CD4-positive, alpha-beta memory T cell (primary cell): ENCODE data around the gene SGPL1. TPM values are rescaled to one million over a fixed set of nuclear protein-coding genes. Genes with fewer than 3 reads are reported as not detected.

Experiments
- CTCF ChIA-PET: fragments of 350-600 bp; sonication (Branson Sonifier 250); formaldehyde crosslinking; loops from one replicate; lab custom pipeline; 2021; ENCODE audit warnings: inconsistent platforms; ENCODE audit not compliant: partially characterized antibody; lab: Charles Lee
- POLR2A ChIA-PET: fragments of 350-600 bp; sonication (Branson Sonifier 250); formaldehyde crosslinking; loops from one replicate; lab custom pipeline; 2021; ENCODE audit not compliant: partially characterized antibody; lab: Charles Lee
- DNase-seq, 5 donors: peaks; one replicate each; pipeline versions ENCODE4 v3.0.0 to v3.0.0-alpha.2; 2020 to 2022; ENCODE audit warnings: mixed read lengths in 1 of 5
- H3K27ac ChIP-seq: one replicate; pipeline ENCODE4 v1.7.0; 2013; ENCODE audit warnings: low read depth, low read length
- H3K27me3 ChIP-seq: 2 replicates; pipeline ENCODE4 v1.7.0; 2013; ENCODE audit warnings: mild to moderate bottlenecking, low read length, moderate library complexity; ENCODE audit not compliant: insufficient read depth
- H3K36me3 ChIP-seq: 2 replicates; pipeline ENCODE4 v1.7.0; 2013; ENCODE audit warnings: mild to moderate bottlenecking, low read length, moderate library complexity; ENCODE audit not compliant: insufficient read depth
- H3K4me1 ChIP-seq: 2 replicates; pipeline ENCODE4 v1.7.0; 2013; ENCODE audit warnings: mild to moderate bottlenecking, low read length, moderate library complexity; ENCODE audit not compliant: insufficient read depth
- H3K4me3 ChIP-seq, 2 donors: one replicate each; pipeline ENCODE4 v1.7.0; 2013; ENCODE audit warnings: low read length in 2 of 2, mild to moderate bottlenecking in 1 of 2
- H3K9me3 ChIP-seq, 2 donors: one replicate each; pipeline ENCODE4 v1.7.0; 2013; ENCODE audit warnings: low read length in 2 of 2, control low read depth in 1 of 2; ENCODE audit not compliant: control insufficient read depth in 1 of 2
- H3K27ac Mint-ChIP-seq, 7 donors: one replicate each; pipeline ENCODE4 v1.8.0; 2020 to 2021; ENCODE audit warnings: mixed read lengths in 7 of 7, mild to moderate bottlenecking in 6 of 7, inconsistent platforms in 3 of 7, moderate library complexity in 3 of 7
- H3K27me3 Mint-ChIP-seq, 2 donors: one replicate each; pipeline ENCODE4 v1.8.0; 2020 to 2021; ENCODE audit warnings: mixed read lengths in 2 of 2
- H3K36me3 Mint-ChIP-seq, 2 donors: one replicate each; pipeline ENCODE4 v1.8.0; 2020 to 2021; ENCODE audit warnings: mixed read lengths in 2 of 2, inconsistent platforms in 1 of 2, mild to moderate bottlenecking in 1 of 2
- H3K4me1 Mint-ChIP-seq, 4 donors: one replicate each; pipeline ENCODE4 v1.8.0; 2020 to 2021; ENCODE audit warnings: mixed read lengths in 4 of 4, mild to moderate bottlenecking in 1 of 4
- H3K4me3 Mint-ChIP-seq, 8 donors: one replicate each; pipeline ENCODE4 v1.8.0; 2020 to 2021; ENCODE audit warnings: mixed read lengths in 8 of 8, mild to moderate bottlenecking in 7 of 8, moderate library complexity in 6 of 8, inconsistent platforms in 3 of 8
- H3K9me3 Mint-ChIP-seq, 8 donors: one replicate each; pipeline ENCODE4 v1.8.0; 2020 to 2021; ENCODE audit warnings: mixed read lengths in 8 of 8, mild to moderate bottlenecking in 5 of 8, inconsistent platforms in 3 of 8, moderate library complexity in 1 of 8
- intact Hi-C: fragments of 100-400 bp; cut with micrococcal nuclease; formaldehyde crosslinking; loops from one replicate; pipeline ENCODE4 v1.15.1; 2023
- polyA plus RNA-seq, 2 donors: library from polyadenylated mRNA; unstranded; fragments of 300-500 nt; fragmentation: Illumina TruSeq; gene quantifications; one replicate each; pipeline ENCODE4 v1.2.3, GENCODE V29; 2021
- total RNA-seq, 2 experiments: library from RNA; stranded (reverse); gene quantifications; one replicate each; pipeline ENCODE4 v1.2.3, GENCODE V29; 2021

The SGPL1 gene
- total and polyA plus RNA-seq, 4 experiments from 2014 or later: 14.3 to 32.2 (median 22.1) TPM

GRCh38 chr10:70804421-70804808, 11.3 kb upstream of the SGPL1 start:
- Mint-ChIP-seq H3K4me3 (no peak overlapping the region), H3K4me1 (no peaks in the 10 kb centered on the region), H3K27me3 (peaks cover 18 to 22% of the 10 kb centered on the region in 2 donors), H3K27ac (no peak overlapping the region), H3K9me3 (peaks cover 0 to 2% (median 0%) of the 10 kb centered on the region in 8 donors), H3K36me3 (no peaks in the 10 kb centered on the region)
- intact Hi-C loops: no loop called here
- CTCF ChIA-PET: interaction anchor here (1.5 kb wide), 1 partner anchor 12 kb away, joined by 3 read pairs; no protein-coding TSS in a partner anchor
- Histone ChIP-seq H3K36me3 (no peaks in the 10 kb centered on the region), H3K27ac (no peak overlapping the region), H3K4me1 (no peaks in the 10 kb centered on the region), H3K27me3 (no peaks in the 10 kb centered on the region), H3K9me3 (no peaks in the 10 kb centered on the region), H3K4me3 (no peak overlapping the region)
- POLR2A ChIA-PET: no interaction called here
- DNase-seq: no peak

GRCh38 chr10:70805619-70806215, 10.0 kb upstream of the SGPL1 start:
- ChIA-PET POLR2A (no interaction called here), CTCF (no interaction called here)
- Mint-ChIP-seq H3K4me3 (no peak overlapping the region), H3K36me3 (no peaks in the 10 kb centered on the region), H3K9me3 (peaks cover 0 to 2% (median 0%) of the 10 kb centered on the region in 8 donors), H3K27me3 (peaks cover 18 to 19% of the 10 kb centered on the region in 2 donors), H3K4me1 (no peaks in the 10 kb centered on the region), H3K27ac (no peak overlapping the region)
- no peak overlapping the region for H3K4me3 ChIP-seq
- H3K27ac ChIP-seq: no peak overlapping the region
- no peaks in the 10 kb centered on the region for H3K36me3 ChIP-seq
- intact Hi-C loops: no loop called here
- H3K27me3 ChIP-seq: no peaks in the 10 kb centered on the region
- H3K4me1 ChIP-seq: no peaks in the 10 kb centered on the region
- H3K9me3 ChIP-seq: no peaks in the 10 kb centered on the region
- DNase-seq: no peak

- H3K27ac ChIP-seq: no peak overlapping the region
- CTCF ChIA-PET: no interaction called here
- DNase-seq: no peak
- H3K4me1 ChIP-seq: no peaks in the 10 kb centered on the region
- no peaks in the 10 kb centered on the region for H3K36me3 Mint-ChIP-seq
- intact Hi-C loops: no loop called here
- H3K4me1 Mint-ChIP-seq: no peaks in the 10 kb centered on the region
- no peak overlapping the region for H3K4me3 ChIP-seq
- H3K4me3 Mint-ChIP-seq: no peak overlapping the region
- H3K9me3 Mint-ChIP-seq: peaks cover 0 to 2% (median 0%) of the 10 kb centered on the region in 8 donors
- no peaks in the 10 kb centered on the region for H3K9me3 ChIP-seq
- POLR2A ChIA-PET: no interaction called here
- no peak overlapping the region for H3K27ac Mint-ChIP-seq
- H3K27me3 Mint-ChIP-seq: peaks cover 14 to 18% of the 10 kb centered on the region in 2 donors
- H3K27me3 ChIP-seq: no peaks in the 10 kb centered on the region
- H3K36me3 ChIP-seq: no peaks in the 10 kb centered on the region
Observed at GRCh38 chr10:70806841-70807240, 8.9 kb upstream of the SGPL1 start.

GRCh38 chr10:70807556-70807955, 8.2 kb upstream of the SGPL1 start:
- no peaks in the 10 kb centered on the region for H3K36me3 ChIP-seq
- Mint-ChIP-seq H3K27me3 (peaks cover 10 to 14% of the 10 kb centered on the region in 2 donors), H3K4me1 (no peaks in the 10 kb centered on the region), H3K27ac (no peak overlapping the region), H3K4me3 (no peak overlapping the region), H3K9me3 (peaks cover 0 to 2% (median 0%) of the 10 kb centered on the region in 8 donors), H3K36me3 (no peaks in the 10 kb centered on the region)
- no peak overlapping the region for H3K4me3 ChIP-seq
- no peaks in the 10 kb centered on the region for H3K4me1 ChIP-seq
- H3K27me3 ChIP-seq: no peaks in the 10 kb centered on the region
- H3K9me3 ChIP-seq: no peaks in the 10 kb centered on the region
- intact Hi-C loops: no loop called here
- CTCF ChIA-PET: no interaction called here
- H3K27ac ChIP-seq: no peak overlapping the region
- DNase-seq: no peak
- POLR2A ChIA-PET: no interaction called here

GRCh38 chr10:70809011-70809611, 6.6 kb upstream of the SGPL1 start:
- H3K4me1 Mint-ChIP-seq: peaks cover under 1 to 1% (median under 1%) of the 10 kb centered on the region in 4 donors
- intact Hi-C loops: no loop called here
- H3K36me3 Mint-ChIP-seq: no peaks in the 10 kb centered on the region
- peaks cover 9 to 14% of the 10 kb centered on the region in 2 donors for H3K27me3 Mint-ChIP-seq
- H3K27ac Mint-ChIP-seq: no peak overlapping the region
- DNase-seq: no peak
- H3K4me3 Mint-ChIP-seq: no peak overlapping the region
- H3K4me3 ChIP-seq: no peak overlapping the region
- ChIA-PET CTCF (no interaction called here), POLR2A (no interaction called here)
- H3K27me3 ChIP-seq: no peaks in the 10 kb centered on the region
- no peak overlapping the region for H3K27ac ChIP-seq
- no peaks in the 10 kb centered on the region for H3K4me1 ChIP-seq
- no peaks in the 10 kb centered on the region for H3K9me3 ChIP-seq
- H3K9me3 Mint-ChIP-seq: peaks cover 0 to 2% (median 0%) of the 10 kb centered on the region in 8 donors
- H3K36me3 ChIP-seq: no peaks in the 10 kb centered on the region

- H3K4me1 ChIP-seq: no peaks in the 10 kb centered on the region
- H3K4me3 Mint-ChIP-seq: no peak overlapping the region
- DNase-seq: no peak
- H3K27me3 Mint-ChIP-seq: peaks cover 7 to 10% of the 10 kb centered on the region in 2 donors
- H3K27ac ChIP-seq: no peak overlapping the region
- POLR2A ChIA-PET: no interaction called here
- no peaks in the 10 kb centered on the region for H3K36me3 ChIP-seq
- no peak overlapping the region for H3K27ac Mint-ChIP-seq
- intact Hi-C loops: loop anchor here (10.0 kb wide), 2 partner anchors 395 to 965 kb away; partner anchors contain the start of gene VSIR
- CTCF ChIA-PET: interaction anchor here (1.0 kb wide), 1 partner anchor 260 kb away, joined by 4 read pairs; no protein-coding TSS in a partner anchor
- H3K9me3 ChIP-seq: no peaks in the 10 kb centered on the region
- no peak overlapping the region for H3K4me3 ChIP-seq
- H3K4me1 Mint-ChIP-seq: peaks cover 5 to 7% (median 7%) of the 10 kb centered on the region in 4 donors
- no peaks in the 10 kb centered on the region for H3K27me3 ChIP-seq
- H3K36me3 Mint-ChIP-seq: no peaks in the 10 kb centered on the region
- H3K9me3 Mint-ChIP-seq: peaks cover 0 to 2% (median 0%) of the 10 kb centered on the region in 8 donors
Observed at GRCh38 chr10:70809726-70810125, 6.0 kb upstream of the SGPL1 start.

GRCh38 chr10:70810967-70811366, 4.8 kb upstream of the SGPL1 start:
- Mint-ChIP-seq H3K27me3 (peaks cover 3 to 5% of the 10 kb centered on the region in 2 donors), H3K9me3 (peaks cover 0 to 2% (median 0%) of the 10 kb centered on the region in 8 donors), H3K27ac (no peak overlapping the region), H3K4me1 (peaks cover 10 to 17% (median 13%) of the 10 kb centered on the region in 4 donors), H3K4me3 (peak overlapping the region in 1 of 8 donors; percentile 13), H3K36me3 (no peaks in the 10 kb centered on the region)
- peaks cover 7% of the 10 kb centered on the region for H3K4me1 ChIP-seq
- H3K9me3 ChIP-seq: no peaks in the 10 kb centered on the region
- CTCF ChIA-PET: no interaction called here
- no peaks in the 10 kb centered on the region for H3K27me3 ChIP-seq
- no peak overlapping the region for H3K4me3 ChIP-seq
- intact Hi-C loops: loop anchor here (10.0 kb wide), 2 partner anchors 394 to 964 kb away; partner anchors contain the start of gene VSIR
- POLR2A ChIA-PET: no interaction called here
- no peak overlapping the region for H3K27ac ChIP-seq
- no peaks in the 10 kb centered on the region for H3K36me3 ChIP-seq
- no peak for DNase-seq
